Subcutaneous adipose tissue (tissue), 4 donors: ENCODE measurements around the gene LENG8. TPM values are rescaled to one million over a fixed set of nuclear protein-coding genes. Genes with fewer than 3 reads are reported as not detected.

Experiments
- total RNA-seq, 4 donors: library from RNA; depleted of rRNA; stranded (reverse); fragments of >200 nt; gene quantifications; one replicate each; pipeline ENCODE4 v1.1.0, GENCODE V29; 2016
- TF ChIP-seq, protein P1 (sequence below): fragments of 450-650 bp; IDR thresholded peaks from one replicate; pipeline ENCODE4 v1.5.1; 2016; ENCODE audit warnings: low read depth, mild to moderate bottlenecking, control low read depth, antibody characterized with exemption, moderate library complexity

The LENG8 gene
- total RNA-seq, 4 donors from 2014 or later = 55.1 to 233 (median 69.4) TPM

DNA sequence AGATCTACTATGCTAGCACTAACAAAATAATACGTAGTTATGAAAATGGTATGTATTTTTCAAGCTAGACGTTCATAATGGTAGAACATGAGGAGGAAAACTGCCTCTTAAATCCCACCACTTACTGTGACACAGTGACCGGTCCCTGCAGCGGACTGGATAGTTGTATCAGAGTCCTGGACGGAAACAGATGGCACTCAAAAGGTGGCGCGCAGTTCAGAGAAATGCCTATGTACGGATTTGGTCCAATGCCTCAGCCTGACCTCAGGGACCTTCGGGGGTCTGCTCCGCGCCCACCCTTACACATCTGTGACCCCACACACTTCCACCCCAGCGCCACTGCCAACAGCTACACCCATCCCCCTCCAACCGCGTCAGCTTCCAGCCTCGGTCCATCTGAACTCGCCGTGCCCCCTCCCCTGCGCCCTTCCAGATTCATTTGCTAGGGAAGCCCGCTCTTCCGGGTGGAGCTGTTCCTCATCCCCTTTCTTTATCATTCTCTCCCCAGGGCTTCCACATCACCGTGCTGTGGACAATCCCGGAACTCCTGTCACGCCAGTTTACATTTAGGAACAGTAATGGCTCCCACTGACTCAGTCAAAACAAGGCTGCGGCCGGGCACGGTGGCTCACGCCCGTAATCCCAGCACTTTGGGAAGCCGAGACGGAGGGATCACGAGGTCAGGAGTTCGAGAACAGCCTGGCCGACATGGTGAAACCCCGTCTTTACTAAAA is 792 bp upstream of the LENG8 start:
- TF ChIP-seq, protein P1, sequence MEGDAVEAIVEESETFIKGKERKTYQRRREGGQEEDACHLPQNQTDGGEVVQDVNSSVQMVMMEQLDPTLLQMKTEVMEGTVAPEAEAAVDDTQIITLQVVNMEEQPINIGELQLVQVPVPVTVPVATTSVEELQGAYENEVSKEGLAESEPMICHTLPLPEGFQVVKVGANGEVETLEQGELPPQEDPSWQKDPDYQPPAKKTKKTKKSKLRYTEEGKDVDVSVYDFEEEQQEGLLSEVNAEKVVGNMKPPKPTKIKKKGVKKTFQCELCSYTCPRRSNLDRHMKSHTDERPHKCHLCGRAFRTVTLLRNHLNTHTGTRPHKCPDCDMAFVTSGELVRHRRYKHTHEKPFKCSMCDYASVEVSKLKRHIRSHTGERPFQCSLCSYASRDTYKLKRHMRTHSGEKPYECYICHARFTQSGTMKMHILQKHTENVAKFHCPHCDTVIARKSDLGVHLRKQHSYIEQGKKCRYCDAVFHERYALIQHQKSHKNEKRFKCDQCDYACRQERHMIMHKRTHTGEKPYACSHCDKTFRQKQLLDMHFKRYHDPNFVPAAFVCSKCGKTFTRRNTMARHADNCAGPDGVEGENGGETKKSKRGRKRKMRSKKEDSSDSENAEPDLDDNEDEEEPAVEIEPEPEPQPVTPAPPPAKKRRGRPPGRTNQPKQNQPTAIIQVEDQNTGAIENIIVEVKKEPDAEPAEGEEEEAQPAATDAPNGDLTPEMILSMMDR = no peak

DNA sequence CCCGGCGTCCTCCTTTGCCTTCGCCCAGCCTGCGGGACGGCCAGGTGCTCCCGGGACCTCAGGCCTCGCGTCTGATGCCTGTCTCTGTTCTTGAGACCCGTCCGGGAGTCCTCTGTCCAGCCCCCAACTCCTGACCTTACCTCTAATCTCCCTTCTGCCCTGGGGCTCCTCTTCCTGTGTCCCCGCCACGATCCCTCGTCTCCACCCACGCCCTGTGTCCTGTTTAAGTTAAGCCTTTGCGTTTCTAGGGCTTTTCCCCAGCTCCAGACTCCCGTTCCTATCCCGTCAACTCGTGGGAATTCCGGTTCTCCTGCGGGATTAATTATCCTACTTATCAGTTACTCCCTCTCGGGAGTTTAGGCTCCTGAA is 686 bp downstream of the LENG8 start:
- TF ChIP-seq, protein P1 = no peak

GRCh38 chr19:54451331-54451871 is 2.4 kb downstream of the LENG8 start:
- TF ChIP-seq, protein P1 = no peak

DNA sequence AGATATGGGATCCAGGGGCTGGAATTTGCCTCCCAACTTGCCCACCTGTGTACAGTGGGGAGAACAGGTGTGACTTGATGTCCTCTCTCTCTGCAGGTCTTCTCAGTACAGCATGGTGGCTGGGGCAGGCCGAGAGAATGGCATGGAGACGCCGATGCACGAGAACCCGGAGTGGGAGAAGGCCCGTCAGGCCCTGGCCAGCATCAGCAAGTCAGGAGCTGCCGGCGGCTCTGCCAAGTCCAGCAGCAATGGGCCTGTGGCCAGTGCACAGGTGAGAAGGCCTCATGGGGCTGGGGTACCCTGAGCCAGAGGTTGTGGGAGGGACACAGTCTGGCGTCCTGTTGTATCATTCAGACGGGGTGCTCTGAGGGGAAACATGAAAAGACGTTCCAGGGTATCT is 3.0 kb downstream of the LENG8 start:
- TF ChIP-seq, protein P1 = no peak

DNA sequence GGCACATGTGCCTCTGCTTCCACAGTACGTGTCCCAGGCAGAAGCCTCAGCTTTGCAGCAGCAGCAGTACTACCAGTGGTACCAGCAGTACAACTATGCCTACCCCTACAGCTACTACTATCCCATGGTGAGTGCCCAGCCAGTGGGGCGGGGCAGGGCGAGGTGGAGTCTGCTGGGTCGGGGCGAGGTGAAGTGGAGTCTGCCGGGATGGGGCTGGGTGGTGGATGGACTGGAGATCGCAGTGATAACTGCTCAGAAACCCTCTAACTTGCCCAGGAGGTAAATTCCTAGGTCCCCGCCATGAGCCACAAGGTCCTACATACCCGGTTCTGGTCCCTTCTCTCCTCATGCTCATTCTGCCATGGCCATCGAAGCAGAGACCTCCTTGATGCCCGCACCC is 3.6 kb downstream of the LENG8 start:
- TF ChIP-seq, protein P1 = no peak

GRCh38 chr19:54453921-54454780 is 5.2 kb downstream of the LENG8 start:
- TF ChIP-seq, protein P1 = no peak
